ENCODE data around the gene ATP5IF1.

Gene ATP5IF1

DNA sequence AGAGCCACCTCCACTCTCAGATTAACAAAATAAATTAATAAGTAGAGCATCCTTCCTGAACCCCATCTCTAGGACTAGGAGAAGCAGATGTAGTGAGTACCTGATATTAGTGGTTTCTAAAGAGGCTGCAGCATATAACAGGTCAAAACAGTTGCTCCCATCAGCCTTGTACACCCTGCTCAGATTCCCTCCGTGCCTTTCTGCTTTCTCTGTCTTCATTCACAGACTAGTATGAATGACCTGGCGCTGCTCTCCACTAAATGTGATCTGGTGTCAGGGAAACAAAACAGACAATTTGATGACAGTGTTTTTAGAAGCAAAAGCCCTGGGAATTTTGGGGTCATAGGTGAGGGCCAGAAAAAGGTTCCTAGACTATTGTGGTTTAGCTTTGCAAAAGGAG lies 31.7 kb downstream of the ATP5IF1 start:
- no peak for DNase-seq

DNA sequence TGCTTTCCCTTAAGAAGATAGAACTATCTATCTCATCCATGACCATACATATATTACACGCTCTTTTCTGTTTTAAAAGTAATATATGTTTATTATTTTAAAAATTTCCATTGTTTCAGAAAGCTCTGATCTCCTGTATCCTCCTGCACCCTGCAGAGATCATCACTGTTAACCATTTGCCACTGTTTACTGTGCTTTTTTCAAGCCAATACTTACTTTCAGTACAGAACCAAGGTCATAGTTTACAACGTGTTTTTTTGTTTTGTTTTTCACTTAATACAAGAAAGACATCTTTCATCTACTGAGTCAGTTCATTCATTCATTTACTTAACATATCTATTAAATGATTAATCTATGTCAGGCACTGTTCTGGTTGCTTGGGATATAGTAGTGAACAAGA lies 33.6 kb downstream of the ATP5IF1 start:
- DNase-seq, result no peak

DNA sequence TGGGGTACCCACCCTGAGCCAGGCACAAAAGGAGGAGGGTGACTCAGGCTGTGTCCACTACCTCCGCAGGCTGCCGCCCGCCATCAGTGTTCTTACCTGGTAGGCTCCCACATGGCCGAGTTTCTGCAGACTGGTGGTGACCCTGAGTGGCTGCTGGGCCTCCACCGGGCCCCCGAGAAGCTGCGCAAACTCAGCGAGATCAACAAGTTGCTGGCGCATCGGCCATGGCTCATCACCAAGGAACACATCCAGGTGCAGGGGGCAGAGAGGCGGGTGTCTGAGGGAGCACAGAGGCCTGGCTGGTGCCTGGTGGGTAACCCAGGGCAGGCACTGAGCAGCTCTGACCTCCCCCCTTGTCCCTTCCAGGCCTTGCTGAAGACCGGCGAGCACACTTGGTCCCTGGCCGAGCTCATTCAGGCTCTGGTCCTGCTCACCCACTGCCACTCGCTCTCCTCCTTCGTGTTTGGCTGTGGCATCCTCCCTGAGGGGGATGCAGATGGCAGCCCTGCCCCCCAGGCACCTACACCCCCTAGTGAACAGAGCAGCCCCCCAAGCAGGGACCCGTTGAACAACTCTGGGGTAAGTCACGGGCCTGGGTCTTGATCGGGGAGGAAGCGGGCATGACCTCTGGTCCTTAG lies 36.4 kb downstream of the ATP5IF1 start:
- DNase-seq, result no peak

DNA sequence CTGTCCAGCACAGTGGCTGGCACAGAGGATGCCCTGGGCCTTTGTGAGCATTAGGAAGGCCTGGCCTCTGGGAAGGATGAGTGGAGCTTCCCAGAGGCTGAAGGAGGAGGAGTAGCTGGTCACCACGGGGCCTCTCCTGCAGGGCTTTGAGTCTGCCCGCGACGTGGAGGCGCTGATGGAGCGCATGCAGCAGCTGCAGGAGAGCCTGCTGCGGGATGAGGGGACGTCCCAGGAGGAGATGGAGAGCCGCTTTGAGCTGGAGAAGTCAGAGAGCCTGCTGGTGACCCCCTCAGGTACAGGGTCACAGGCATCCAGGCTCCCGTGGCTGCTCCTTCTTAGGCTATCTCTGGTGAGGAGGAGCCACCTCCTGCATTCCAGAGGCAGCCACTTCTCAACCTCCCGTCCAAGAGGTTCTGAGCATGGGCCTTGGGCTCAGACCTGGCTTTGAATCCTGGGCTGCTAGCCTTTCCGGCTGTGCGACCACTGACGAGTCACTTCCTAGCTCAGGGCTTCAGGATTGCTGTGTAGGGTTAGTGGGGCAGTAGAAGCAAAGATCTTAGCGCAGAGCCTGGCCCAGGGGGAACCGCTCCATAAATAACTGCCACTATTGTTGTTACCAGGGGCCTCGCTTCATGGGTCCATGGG lies 37.4 kb downstream of the ATP5IF1 start:
- DNase-seq, result no peak

DNA sequence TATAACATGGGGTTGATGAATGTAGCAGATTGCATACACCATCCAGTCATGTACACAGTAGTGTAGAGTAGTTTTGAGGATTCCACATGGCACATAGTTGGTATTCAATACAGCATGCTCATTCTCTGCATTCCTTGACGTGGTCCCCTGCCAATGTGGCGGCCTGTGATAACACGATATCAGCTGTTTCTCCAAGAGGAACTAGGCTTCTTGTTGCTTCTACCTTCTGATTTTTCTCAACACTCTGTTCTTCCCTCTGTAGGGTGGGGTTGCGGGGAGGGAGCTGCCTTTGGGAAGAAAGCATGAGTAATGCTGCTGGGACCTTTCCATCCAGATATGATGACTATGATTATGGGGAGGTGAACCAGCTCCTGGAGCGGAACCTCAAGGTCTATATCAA lies 42.8 kb downstream of the ATP5IF1 start:
- no peak for DNase-seq

DNA sequence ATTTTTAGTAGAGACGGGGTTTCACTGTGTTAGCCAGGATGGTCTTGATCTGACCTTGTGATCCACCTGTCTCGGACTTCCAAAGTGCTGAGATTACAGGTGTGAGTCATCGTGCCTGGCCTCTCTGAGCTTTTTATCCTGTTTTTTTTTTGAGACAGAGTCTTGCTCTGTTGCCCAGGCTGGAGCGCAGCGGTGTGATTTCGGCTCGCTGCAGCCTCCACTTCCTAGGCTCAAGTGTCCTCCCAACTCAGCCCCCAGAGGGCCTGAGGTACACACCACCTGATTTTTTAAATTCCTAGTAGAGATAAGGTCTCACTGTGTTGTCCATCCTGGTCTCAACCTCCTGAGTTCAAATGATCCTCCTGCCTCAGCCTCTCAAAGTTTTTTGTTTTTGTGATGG lies 43.8 kb downstream of the ATP5IF1 start:
- DNase-seq, result no peak

DNA sequence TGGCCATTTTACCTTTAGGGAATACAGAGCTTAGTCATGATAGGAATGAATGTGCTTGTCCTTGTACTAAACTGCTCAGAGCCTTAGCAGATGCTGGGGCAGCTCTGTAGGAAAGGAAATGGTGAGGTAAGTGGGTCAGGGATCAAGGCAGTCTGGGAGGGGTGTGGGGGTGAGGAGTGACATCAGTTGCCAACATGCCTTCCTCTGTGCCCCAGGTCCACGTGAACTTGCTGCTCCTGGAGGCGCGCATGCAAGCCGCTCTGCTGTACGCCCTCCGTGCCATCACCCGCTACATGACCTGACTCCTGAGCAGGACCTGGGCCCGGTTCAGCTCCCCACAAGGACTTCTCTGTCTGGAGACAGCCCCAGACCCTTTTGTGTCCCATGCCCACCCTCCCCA lies 44.6 kb downstream of the ATP5IF1 start:
- peak; percentile 35 for DNase-seq

DNA sequence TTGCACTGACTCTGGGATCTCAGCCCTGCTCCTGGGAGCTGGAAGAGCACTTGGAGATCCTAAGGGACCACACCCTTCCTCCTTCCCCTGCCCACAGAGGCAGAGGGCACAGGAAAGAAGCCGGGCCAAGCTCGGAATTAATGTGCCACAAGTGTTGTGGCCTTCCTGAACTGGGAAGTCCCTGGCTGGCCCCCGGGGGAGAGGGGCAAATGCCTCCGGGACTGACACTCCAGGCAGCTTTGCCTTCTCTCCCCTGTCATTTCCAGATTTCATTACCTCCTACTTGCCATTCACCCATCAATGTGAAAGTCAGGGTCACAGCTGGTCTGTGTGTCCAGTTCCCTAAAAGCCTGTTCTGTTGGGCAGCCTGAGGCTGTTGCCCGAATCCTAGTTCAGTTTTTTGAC lies 45.1 kb downstream of the ATP5IF1 start:
- DNase-seq, result no peak

DNA sequence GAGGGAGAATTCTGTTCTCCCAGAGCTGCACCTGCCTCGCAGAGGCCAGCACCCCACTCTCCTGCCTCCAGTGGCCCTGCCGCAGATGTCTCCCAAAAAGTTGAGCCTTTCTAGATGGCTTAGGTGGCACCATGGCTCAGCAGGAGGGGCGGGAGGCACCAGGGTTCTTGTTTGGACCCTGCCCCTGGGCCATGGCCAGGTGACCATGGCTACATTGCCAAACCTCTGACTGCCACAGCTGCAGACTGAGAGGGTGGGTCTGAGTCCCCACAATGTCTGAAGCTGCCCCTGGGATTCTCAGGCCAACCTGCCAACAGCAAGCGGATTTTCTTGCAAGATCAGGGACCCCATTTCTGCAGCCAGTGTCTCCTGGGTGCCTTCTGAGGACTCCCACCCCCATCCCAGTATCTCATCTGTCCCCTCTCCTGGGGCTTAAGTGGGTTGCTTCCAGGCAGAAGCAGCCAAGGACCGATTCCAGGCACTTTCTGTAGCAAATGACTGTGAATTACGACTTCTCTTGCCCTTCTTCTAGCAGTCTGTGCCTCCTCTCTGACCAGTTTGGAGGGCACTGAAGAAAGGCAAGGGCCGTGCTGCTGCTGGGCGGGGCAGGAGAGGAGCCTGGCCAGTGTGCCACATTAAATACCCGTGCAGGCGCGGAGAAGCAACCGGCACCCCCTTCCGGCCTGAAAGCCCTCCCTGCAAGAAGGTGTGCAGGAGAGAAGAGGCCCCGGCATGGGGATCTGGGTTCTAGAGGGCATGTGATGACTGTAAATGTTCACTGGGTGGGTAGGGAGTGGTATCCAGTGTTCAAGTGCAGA lies 45.9 kb downstream of the ATP5IF1 start:
- no peak for DNase-seq

DNA sequence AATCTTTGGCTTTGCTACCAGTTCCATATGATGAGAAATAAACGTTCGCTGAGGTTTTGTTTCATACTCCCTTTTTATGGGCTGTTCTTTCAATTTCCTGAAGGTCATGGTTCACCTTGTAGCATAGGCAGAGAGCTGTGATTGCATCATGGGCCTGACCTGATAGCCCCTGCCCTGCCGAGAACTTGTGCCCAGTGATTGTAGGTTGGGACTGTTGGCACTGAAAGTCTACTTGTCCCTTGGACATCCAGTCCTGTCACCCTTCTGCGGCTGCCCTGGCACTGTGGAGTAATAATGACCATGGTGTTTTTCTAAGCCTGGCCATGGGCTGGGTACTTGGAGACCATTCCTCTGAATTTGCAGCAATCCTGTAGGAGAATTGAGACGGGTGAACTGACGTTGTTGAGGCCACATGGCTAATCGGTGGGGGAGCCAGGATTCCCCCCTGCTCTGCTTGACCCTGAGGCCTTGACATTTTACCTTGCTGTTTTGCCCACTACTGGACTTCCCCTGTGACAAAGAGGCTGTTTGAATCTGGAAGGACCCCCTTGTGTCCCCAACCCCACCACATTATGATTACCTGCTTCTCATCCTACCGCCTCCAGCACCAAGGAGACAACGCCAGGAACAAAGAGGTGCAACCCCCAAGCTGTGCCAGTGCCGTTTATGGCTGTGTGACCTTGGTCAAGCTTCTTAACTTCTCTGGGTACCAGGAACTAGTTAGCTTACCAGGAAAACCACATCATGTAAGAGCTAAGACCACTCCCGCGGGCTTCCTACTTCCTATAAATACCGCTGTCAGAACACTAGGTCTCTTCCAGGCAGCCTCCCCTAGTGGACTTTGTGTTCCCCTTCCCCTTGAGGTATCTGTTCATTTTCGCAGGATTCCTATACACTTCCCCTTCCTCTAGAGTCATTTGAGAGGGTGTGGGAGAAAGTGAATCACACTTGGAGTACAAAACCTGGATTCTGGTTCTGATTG lies 46.8 kb downstream of the ATP5IF1 start:
- DNase-seq, result no peak

DNA sequence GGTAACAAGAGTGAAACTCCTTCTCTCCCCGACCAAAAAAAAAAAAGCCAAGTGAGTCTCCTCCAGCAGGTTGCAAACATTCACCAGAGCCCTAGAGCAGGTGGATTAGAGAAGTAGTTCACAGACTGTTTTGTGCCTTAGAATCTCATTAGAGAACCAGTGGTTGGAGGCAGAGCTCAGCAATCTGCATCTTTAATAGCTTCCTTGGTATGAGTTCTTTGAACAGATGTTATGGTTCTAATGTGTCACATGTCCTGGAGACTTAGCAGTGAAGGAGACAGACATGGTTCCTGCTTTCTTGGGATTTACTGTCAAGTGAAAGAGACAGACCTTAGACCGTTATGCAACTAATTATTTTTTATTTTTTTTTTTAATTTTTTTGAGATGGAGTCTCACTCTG lies 50.2 kb downstream of the ATP5IF1 start:
- no peak for DNase-seq
